Breast epithelium (tissue), 3 donors: ENCODE data around the gene OR2B6.

Experiments used
- CTCF ChIP-seq, 3 donors: fragments of 450-650 bp; IDR thresholded peaks; one replicate each; pipeline ENCODE4 v1.5.1; 2016 to 2017; ENCODE audit warnings: antibody characterized with exemption in 3 of 3, mild to moderate bottlenecking in 3 of 3, moderate library complexity in 3 of 3
- POLR2A ChIP-seq: fragments of 450-650 bp; IDR thresholded peaks from one replicate; pipeline ENCODE4 v1.6.1; 2016; ENCODE audit warnings: antibody characterized with exemption, mild to moderate bottlenecking, moderate library complexity
- POLR2AphosphoS5 ChIP-seq, 3 donors: sonication (generic); formaldehyde crosslinking; IDR thresholded peaks; one replicate each; pipeline ENCODE4 v1.6.1; 2017; ENCODE audit warnings: antibody characterized with exemption in 3 of 3

GRCh38 chr6:27922949-27923348 lies 34.1 kb upstream of the OR2B6 start:
- no peak for TF ChIP-seq CTCF (IDR thresholded peaks at IDR 0.05)
- no peak for TF ChIP-seq POLR2A
- TF ChIP-seq POLR2AphosphoS5 (IDR thresholded peaks at IDR 0.05): no peak
